Endothelial cell of umbilical vein (primary cell): Measurements from ENCODE around the gene ITPKB. TPM values are rescaled to one million over a fixed set of nuclear protein-coding genes. Genes with fewer than 3 reads are reported as not detected.

Source experiments
- BruUV-seq: library from RNA; stranded (reverse); fragments of 400-500 nt; replicated peaks from 2 replicates; lab custom pipeline; 2021; lab: Mats Ljungman, UMichigan
- CTCF ChIA-PET: fragments of 300-600, 350-600 bp; sonication (Branson Sonifier 250); formaldehyde crosslinking; loops from one replicate; lab custom pipeline; 2021; ENCODE audit warnings: antibody characterized with exemption, inconsistent platforms; lab: Charles Lee
- POLR2A ChIA-PET: fragments of 300-600, 350-600 bp; sonication (Branson Sonifier 250); formaldehyde crosslinking; loops from one replicate; lab custom pipeline; 2021; ENCODE audit warnings: antibody characterized with exemption, inconsistent platforms; lab: Charles Lee
- DNase-seq: peaks from one replicate; pipeline ENCODE4 v3.0.0-alpha.2; 2011; ENCODE audit warnings: low read depth, low spot score
- FAIRE-seq: peaks from 2 replicates; lab custom pipeline; 2011; peaks lifted over from hg19 to GRCh38; lab: Jason Lieb, UNC
- H2AFZ ChIP-seq: 2 replicates; pipeline ENCODE4 v1.6.0; 2012; ENCODE audit warnings: low read depth, low read length, control low read depth, inconsistent platforms
- H3K27ac ChIP-seq: 2 replicates; pipeline ENCODE4 v1.5.1; 2011; ENCODE audit warnings: low read depth, mild to moderate bottlenecking, control low read depth, low read length, moderate library complexity; ENCODE audit not compliant: insufficient read depth
- H3K27me3 ChIP-seq, 2 experiments: 2 replicates each; pipeline versions ENCODE4 v1.6.0 to v1.6.1; 2011; ENCODE audit warnings: low read length in 2 of 2, mixed read lengths in 1 of 2; ENCODE audit not compliant: control insufficient read depth in 2 of 2, insufficient read depth in 2 of 2
- H3K36me3 ChIP-seq, 2 experiments: 2 replicates in 1 of 2; 3 replicates in 1 of 2; pipeline ENCODE4 v1.5.1; 2011; ENCODE audit warnings: low read length in 2 of 2, mild to moderate bottlenecking in 1 of 2, moderate library complexity in 1 of 2; ENCODE audit not compliant: control insufficient read depth in 2 of 2, insufficient read depth in 2 of 2; ENCODE audit errors: extremely low read depth in 1 of 2
- H3K4me1 ChIP-seq: 3 replicates; pipeline ENCODE4 v1.5.1; 2011; ENCODE audit warnings: mild to moderate bottlenecking, low read length; ENCODE audit not compliant: control insufficient read depth, insufficient read depth; ENCODE audit errors: extremely low read depth
- H3K4me2 ChIP-seq: 2 replicates; pipeline ENCODE4 v1.6.1; 2011; ENCODE audit warnings: low read length, control low read depth, mixed read lengths; ENCODE audit not compliant: insufficient read depth
- H3K4me3 ChIP-seq, 3 experiments: fragments of 200-600 bp in 1 of 3; sonication (generic), shearing (Covaris generic) in 1 of 3; replicated peaks in 1 of 3; 2 replicates each; pipeline ENCODE4 v1.5.1; 2011 to 2016; ENCODE audit warnings: control low read depth in 3 of 3, low read length in 3 of 3, mild to moderate bottlenecking in 2 of 3, inconsistent platforms in 1 of 3, low read depth in 1 of 3, moderate library complexity in 1 of 3; ENCODE audit not compliant: insufficient read depth in 1 of 3
- H3K79me2 ChIP-seq: 2 replicates; pipeline ENCODE4 v1.6.0; 2012; ENCODE audit warnings: low read length, inconsistent platforms; ENCODE audit not compliant: control insufficient read depth, insufficient read depth
- H3K9ac ChIP-seq: replicated peaks from 2 replicates; pipeline ENCODE3; 2011; ENCODE audit warnings: low read length, control low read depth; ENCODE audit not compliant: insufficient read depth; ENCODE audit errors: extremely low read depth
- H3K9me1 ChIP-seq: replicated peaks from 3 replicates; pipeline ENCODE4 v1.6.0; 2011; ENCODE audit warnings: mild to moderate bottlenecking, low read length; ENCODE audit not compliant: control insufficient read depth, insufficient read depth; ENCODE audit errors: extremely low read depth
- H3K9me3 ChIP-seq: replicated peaks from 2 replicates; pipeline ENCODE4 v1.5.1; 2012; ENCODE audit warnings: low read length, inconsistent platforms; ENCODE audit not compliant: control insufficient read depth, insufficient read depth
- H4K20me1 ChIP-seq: replicated peaks from 2 replicates; pipeline ENCODE3; 2011; ENCODE audit warnings: mild to moderate bottlenecking, low read length; ENCODE audit not compliant: control insufficient read depth, insufficient read depth; ENCODE audit errors: extremely low read depth
- CTCF ChIP-seq, 2 donors: IDR thresholded peaks; 1 replicate in 1 of 2; 2 replicates in 1 of 2; pipeline ENCODE4 v1.5.1; 2011; ENCODE audit warnings: low read length in 2 of 2, mild to moderate bottlenecking in 2 of 2, moderate library complexity in 2 of 2, control low read depth in 1 of 2, inconsistent platforms in 1 of 2, low read depth in 1 of 2; ENCODE audit not compliant: insufficient read depth in 1 of 2; ENCODE audit errors: extremely low read depth in 1 of 2
- EZH2 ChIP-seq: IDR thresholded peaks from 2 replicates; pipeline ENCODE4 v1.6.1; 2012; ENCODE audit warnings: borderline replicate concordance, low read depth, mild to moderate bottlenecking, moderate library complexity, low read length, inconsistent platforms; ENCODE audit not compliant: severe bottlenecking
- FOS ChIP-seq: IDR thresholded peaks from 2 replicates; pipeline ENCODE4 v1.6.1; 2011; ENCODE audit warnings: mild to moderate bottlenecking, low read length, moderate library complexity, borderline replicate concordance; ENCODE audit not compliant: insufficient read depth
- GATA2 ChIP-seq: IDR thresholded peaks from 2 replicates; pipeline ENCODE4 v1.7.0; 2011; ENCODE audit warnings: low read depth, mild to moderate bottlenecking, moderate library complexity, mixed read lengths, low read length; ENCODE audit not compliant: insufficient read length, insufficient read depth
- JUN ChIP-seq: IDR thresholded peaks from 2 replicates; pipeline ENCODE4 v1.6.1; 2011; ENCODE audit warnings: borderline replicate concordance, low read depth; ENCODE audit not compliant: insufficient read length, insufficient read depth
- MYC ChIP-seq: IDR thresholded peaks from one replicate; pipeline ENCODE4 v1.6.1; 2011; ENCODE audit warnings: mild to moderate bottlenecking, low read depth, low read length
- POLR2A ChIP-seq: IDR thresholded peaks from 2 replicates; pipeline ENCODE4 v1.6.1; 2012; ENCODE audit warnings: low read depth, mild to moderate bottlenecking, control low read depth, low read length
- POLR2AphosphoS5 ChIP-seq: IDR thresholded peaks from 2 replicates; pipeline ENCODE4 v1.6.1; 2012; ENCODE audit warnings: low read depth, mild to moderate bottlenecking, control low read depth, low read length, moderate library complexity; ENCODE audit not compliant: insufficient read depth
- dilution Hi-C: fragments of 300-500 bp; cut with MboI; formaldehyde crosslinking; loops from one replicate; pipeline ENCODE4 v1.15.0; 2019; ENCODE audit warnings: low sequenced_read_pairs; ENCODE audit not compliant: extremely low pct_ligation_motif_present
- intact Hi-C: fragments of 100-400 bp; cut with micrococcal nuclease; formaldehyde crosslinking; loops from one replicate; pipeline ENCODE4 v1.10.0; 2022
- polyA plus RNA-seq, 4 experiments: library from polyadenylated mRNA; depleted of rRNA in 3 of 4; stranded (reverse) in 3 of 4; unstranded in 1 of 4; fragments of >200 nt; gene quantifications; 2 replicates each; pipeline versions ENCODE4 v1.2.1 to v1.2.3, GENCODE V29; 2011 to 2012; ENCODE audit warnings: missing spikeins in 1 of 4
- total RNA-seq: library from RNA; stranded (reverse); gene quantifications from 2 replicates; pipeline ENCODE4 v1.2.3, GENCODE V29; 2021
- TF ChIP-seq, protein P1 (sequence below): IDR thresholded peaks from 2 replicates; pipeline ENCODE4 v1.6.1; 2011; ENCODE audit not compliant: insufficient read depth, insufficient read length

Gene ITPKB
- total and polyA plus RNA-seq, 2 donors (not counting 3 experiments of a cell fraction or from before 2014, with no cell fraction given) = 7.7 to 34.8 TPM

DNA sequence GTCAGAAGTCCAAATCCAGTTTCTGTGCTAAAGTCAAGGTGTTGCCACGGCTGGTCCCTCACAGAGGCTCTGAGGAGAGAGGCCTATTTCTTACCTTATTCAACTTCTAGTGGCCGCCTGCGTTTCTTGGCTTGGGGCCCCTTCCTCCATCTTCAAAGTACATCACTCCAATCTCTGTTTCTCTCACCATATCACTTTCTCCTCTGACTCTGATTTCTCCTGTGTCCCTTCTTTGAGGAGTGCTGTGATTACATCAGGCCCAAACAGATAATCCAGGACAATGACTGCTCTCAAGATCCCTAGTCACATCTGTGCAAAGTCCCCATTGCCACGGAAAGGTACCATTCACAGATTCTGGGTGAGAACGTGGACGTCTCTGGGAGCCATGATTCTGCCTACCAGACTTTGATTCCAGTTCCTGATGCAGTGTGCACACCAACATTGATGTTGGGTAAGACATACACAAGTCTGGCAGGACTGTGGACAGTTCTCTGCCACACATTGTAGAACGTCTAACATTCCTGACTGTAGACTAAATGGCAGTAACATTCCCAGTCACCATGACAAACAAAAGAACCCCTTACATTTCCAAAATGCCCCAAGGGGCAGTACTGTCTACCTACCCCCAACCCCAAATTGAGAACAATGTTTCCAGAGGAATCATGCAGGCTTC lies 43.0 kb upstream of the ITPKB start:
- ChIA-PET CTCF (no interaction called here), POLR2A (no interaction called here)
- H2AFZ ChIP-seq = no peak overlapping the region
- dilution Hi-C loops = no loop called here
- peaks cover 16% of the 10 kb centered on the region for H3K4me1 ChIP-seq
- no peak for DNase-seq
- TF ChIP-seq MYC (no peak), CTCF (IDR thresholded peaks at IDR 0.05; ENCODE audit: extremely low read depth in 1 of 2, insufficient read depth in 1 of 2, low read depth in 1 of 2, low read length in 2 of 2) (no peak), GATA2 (no peak), POLR2A (no peak), EZH2 (no peak), FOS (no peak), POLR2AphosphoS5 (no peak), JUN (no peak)
- TF ChIP-seq, protein P1, sequence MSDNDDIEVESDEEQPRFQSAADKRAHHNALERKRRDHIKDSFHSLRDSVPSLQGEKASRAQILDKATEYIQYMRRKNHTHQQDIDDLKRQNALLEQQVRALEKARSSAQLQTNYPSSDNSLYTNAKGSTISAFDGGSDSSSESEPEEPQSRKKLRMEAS = no peak
- no TSS peak for BruUV-seq
- intact Hi-C loops = no loop called here
- H3K4me2 ChIP-seq = no peak overlapping the region
- no peak for FAIRE-seq
- peaks cover 0 to 4% of the 10 kb centered on the region in 2 experiments for H3K27me3 ChIP-seq
- H3K4me3 ChIP-seq = no peak overlapping the region
- H3K79me2 ChIP-seq = no peaks in the 10 kb centered on the region
- H4K20me1 ChIP-seq = no peaks in the 10 kb centered on the region
- no peaks in the 10 kb centered on the region for H3K9me3 ChIP-seq
- H3K27ac ChIP-seq = no peak overlapping the region
- no peak overlapping the region for H3K9ac ChIP-seq
- no peaks in the 10 kb centered on the region for H3K36me3 ChIP-seq
- H3K9me1 ChIP-seq = no peaks in the 10 kb centered on the region
